Skin epidermis (tissue), 12 donors: ENCODE data around the gene SIRT3.
"Not testable (repeated sequence)": the region's sequence is repeated elsewhere in the genome, so short reads cannot be mapped to it uniquely, and the experiment has no call there.

ENCODE experiments used
- H3K27ac ChIP-seq, 21 experiments: fragments of 200-600 bp; sonication (generic) in 11 of 21; one replicate each; pipeline ENCODE4 v1.5.0; 2020; ENCODE audit warnings: mild to moderate bottlenecking in 3 of 21, inconsistent platforms in 2 of 21, moderate library complexity in 2 of 21
- H3K4me3 ChIP-seq, 7 experiments: fragments of 200-600 bp; sonication (generic) in 2 of 7; one replicate each; pipeline ENCODE4 v1.5.0; 2020; ENCODE audit warnings: inconsistent platforms in 2 of 7, mild to moderate bottlenecking in 2 of 7, moderate library complexity in 1 of 7

SIRT3 gene

GRCh38 chr11:192674-193128 is 43.4 kb downstream of the SIRT3 start, which contains the start of gene SCGB1C1:
SCGB1C1 (plus strand) TSS chr11:193078; CDS start chr11:193100, 22 bp downstream.
- H3K4me3 ChIP-seq, H3K27ac ChIP-seq: not testable (repeated sequence)

GRCh38 chr11:191490-192478 is 44.4 kb downstream of the SIRT3 start:
- H3K27ac ChIP-seq = not testable (repeated sequence)

GRCh38 chr11:190546-190945 is 45.6 kb downstream of the SIRT3 start:
- H3K4me3 ChIP-seq, H3K27ac ChIP-seq: not testable (repeated sequence)

More at GRCh38 chr11:191490-192478, 44.4 kb downstream of the SIRT3 start:
- H3K4me3 ChIP-seq = not testable (repeated sequence)

- H3K27ac ChIP-seq, H3K4me3 ChIP-seq: not testable (repeated sequence)
These were observed 46.3 kb downstream of the SIRT3 start for GRCh38 chr11:189843-190311.

- not testable (repeated sequence) for H3K27ac ChIP-seq, H3K4me3 ChIP-seq
These were observed 46.9 kb downstream of the SIRT3 start for GRCh38 chr11:189200-189783.

GRCh38 chr11:180242-180641 is 55.9 kb downstream of the SIRT3 start:
- not testable (repeated sequence) for H3K27ac ChIP-seq

More at GRCh38 chr11:180242-180641, 55.9 kb downstream of the SIRT3 start:
- not testable (repeated sequence) for H3K4me3 ChIP-seq
